ENCODE results near the gene CEP170. TPM values are rescaled to one million over a fixed set of nuclear protein-coding genes. Genes with fewer than 3 reads are reported as not detected.

The CEP170 gene
- total RNA-seq, 6 experiments from 2014 or later, result 12.6 to 24.6 (median 14.6) TPM

DNA sequence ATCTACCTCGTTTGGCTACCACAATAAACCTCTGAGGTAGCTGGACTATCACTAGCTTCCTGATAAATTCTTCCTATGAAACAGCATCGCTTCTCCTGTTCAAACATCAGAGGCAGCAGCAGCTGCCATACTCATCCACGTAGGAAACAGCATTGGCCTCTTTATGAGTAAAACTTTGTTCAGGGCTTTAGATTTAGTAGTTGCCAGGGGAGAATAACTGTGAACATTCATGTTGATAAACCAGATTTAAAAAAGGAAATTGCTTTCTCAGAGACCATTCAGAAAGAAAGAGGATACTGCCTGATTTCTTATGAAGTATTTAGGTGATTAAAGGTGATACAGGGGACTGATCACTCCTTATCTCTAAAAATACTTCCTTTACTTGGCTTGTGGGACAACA, 7.2 kb downstream of the CEP170 start:
- no peak for TF ChIP-seq POLR2A (IDR thresholded peaks at IDR 0.05)
- TF ChIP-seq, protein P1, sequence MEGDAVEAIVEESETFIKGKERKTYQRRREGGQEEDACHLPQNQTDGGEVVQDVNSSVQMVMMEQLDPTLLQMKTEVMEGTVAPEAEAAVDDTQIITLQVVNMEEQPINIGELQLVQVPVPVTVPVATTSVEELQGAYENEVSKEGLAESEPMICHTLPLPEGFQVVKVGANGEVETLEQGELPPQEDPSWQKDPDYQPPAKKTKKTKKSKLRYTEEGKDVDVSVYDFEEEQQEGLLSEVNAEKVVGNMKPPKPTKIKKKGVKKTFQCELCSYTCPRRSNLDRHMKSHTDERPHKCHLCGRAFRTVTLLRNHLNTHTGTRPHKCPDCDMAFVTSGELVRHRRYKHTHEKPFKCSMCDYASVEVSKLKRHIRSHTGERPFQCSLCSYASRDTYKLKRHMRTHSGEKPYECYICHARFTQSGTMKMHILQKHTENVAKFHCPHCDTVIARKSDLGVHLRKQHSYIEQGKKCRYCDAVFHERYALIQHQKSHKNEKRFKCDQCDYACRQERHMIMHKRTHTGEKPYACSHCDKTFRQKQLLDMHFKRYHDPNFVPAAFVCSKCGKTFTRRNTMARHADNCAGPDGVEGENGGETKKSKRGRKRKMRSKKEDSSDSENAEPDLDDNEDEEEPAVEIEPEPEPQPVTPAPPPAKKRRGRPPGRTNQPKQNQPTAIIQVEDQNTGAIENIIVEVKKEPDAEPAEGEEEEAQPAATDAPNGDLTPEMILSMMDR (IDR thresholded peaks at IDR 0.05), result no peak
- Histone ChIP-seq H3K4me1 (peaks cover 0 to 2% (median under 1%) of the 10 kb centered on the region in 4 donors), H3K9me3 (no peaks in the 10 kb centered on the region), H3K36me3 (no peaks in the 10 kb centered on the region), H3K27me3 (no peaks in the 10 kb centered on the region), H3K27ac (no peak overlapping the region), H3K4me3 (no peak overlapping the region)
- ATAC-seq, result no peak
- WGBS (ENCODE audit: insufficient coverage, low coverage, low lambda C conversion rate, missing lambda C conversion rate), result 73% methylated on average over 3 of the region's 3 CpGs
- intact Hi-C loops (cut with DNase I), result no loop called here
- no peak for DNase-seq

DNA sequence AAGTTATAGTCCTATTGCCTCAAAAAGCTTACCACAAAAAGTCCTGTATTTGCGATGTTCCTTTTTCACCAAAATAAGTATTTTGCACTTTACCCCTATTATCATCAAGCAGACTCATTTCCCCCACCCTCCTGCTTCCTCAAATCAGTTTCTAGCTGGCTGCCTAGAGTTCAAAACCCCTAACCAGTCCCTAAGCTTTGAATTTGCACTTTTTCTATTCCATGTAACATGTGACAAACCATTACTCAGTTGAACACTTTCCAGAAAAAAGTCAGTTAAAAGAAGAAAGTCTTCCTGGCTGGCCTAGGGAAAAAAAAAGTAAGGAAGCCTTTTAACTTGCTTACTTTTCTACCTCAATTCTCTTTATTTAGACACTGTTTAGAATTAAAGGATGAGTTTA, 8.2 kb downstream of the CEP170 start:
- Histone ChIP-seq H3K4me3 (no peak overlapping the region), H3K27me3 (no peaks in the 10 kb centered on the region), H3K4me1 (no peaks in the 10 kb centered on the region), H3K27ac (no peak overlapping the region), H3K9me3 (no peaks in the 10 kb centered on the region), H3K36me3 (no peaks in the 10 kb centered on the region)
- ATAC-seq, result peak; percentile 41 to 75 (median 62)
- no peak for DNase-seq
- TF ChIP-seq, protein P1 (IDR thresholded peaks at IDR 0.05), result no peak
- no peak for TF ChIP-seq POLR2A (IDR thresholded peaks at IDR 0.05)
- intact Hi-C loops (cut with DNase I), result no loop called here
- WGBS (ENCODE audit: insufficient coverage, low coverage, low lambda C conversion rate, missing lambda C conversion rate), result 56% methylated on average over 1 of the region's 1 CpG

DNA sequence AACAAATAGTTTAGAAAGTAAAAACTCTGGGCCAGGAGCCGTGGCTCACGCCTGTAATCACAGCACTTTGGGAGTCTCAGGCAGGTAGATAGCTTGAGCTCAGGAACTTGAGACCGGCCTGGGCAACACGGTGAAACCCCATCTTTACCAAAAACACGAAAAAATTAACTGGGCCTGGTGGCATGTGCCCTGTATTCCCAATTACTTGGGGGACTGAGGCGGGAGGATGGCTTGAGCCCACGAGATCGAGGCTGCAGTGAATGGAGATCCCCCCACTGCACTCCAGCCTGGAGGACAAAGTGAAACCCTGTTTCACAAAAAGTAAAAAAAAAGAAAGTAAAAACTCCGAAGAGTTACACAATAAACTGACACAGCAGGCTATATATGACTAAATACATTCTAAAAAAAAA, 10.6 kb downstream of the CEP170 start:
- ATAC-seq (peak in 3 of 4 donors; percentile 23 to 57 (median 48)), DNase-seq (no peak)
- H3K4me3 ChIP-seq, result no peak overlapping the region
- H3K27me3 ChIP-seq, result no peaks in the 10 kb centered on the region
- intact Hi-C loops (cut with DNase I), result no loop called here
- WGBS (ENCODE audit: insufficient coverage, low coverage, low lambda C conversion rate, missing lambda C conversion rate), result 36% methylated on average over 5 of the region's 9 CpGs
- no peaks in the 10 kb centered on the region for H3K4me1 ChIP-seq
- H3K36me3 ChIP-seq, result no peaks in the 10 kb centered on the region
- no peaks in the 10 kb centered on the region for H3K9me3 ChIP-seq
- TF ChIP-seq, protein P1 (IDR thresholded peaks at IDR 0.05), result no peak
- no peak for TF ChIP-seq POLR2A (IDR thresholded peaks at IDR 0.05)
- no peak overlapping the region for H3K27ac ChIP-seq

- H3K27me3 ChIP-seq, result no peaks in the 10 kb centered on the region
- WGBS (ENCODE audit: insufficient coverage, low coverage, low lambda C conversion rate, missing lambda C conversion rate), result 67% methylated on average over 4 of the region's 4 CpGs
- intact Hi-C loops (cut with DNase I), result no loop called here
Observed at GRCh38 chr1:243236604-243237252, 18.4 kb downstream of the CEP170 start.

More at GRCh38 chr1:243236604-243237252, 18.4 kb downstream of the CEP170 start:
- Histone ChIP-seq H3K9me3 (no peaks in the 10 kb centered on the region), H3K4me1 (peaks cover 0 to 3% (median 0%) of the 10 kb centered on the region in 4 donors), H3K4me3 (no peak overlapping the region), H3K27ac (no peak overlapping the region), H3K36me3 (no peaks in the 10 kb centered on the region)
- ATAC-seq (peak in 1 of 4 donors; percentile 30), DNase-seq (no peak)
- TF ChIP-seq, protein P1 (IDR thresholded peaks at IDR 0.05), result no peak
- no peak for TF ChIP-seq POLR2A (IDR thresholded peaks at IDR 0.05)

All from right lobe of liver (tissue), 6 donors.